Natural killer cell (primary cell): ENCODE data around the gene OCEL1. TPM values are rescaled to one million over a fixed set of nuclear protein-coding genes. Genes with fewer than 3 reads are reported as not detected.

Experiments
- ATAC-seq, 3 donors: fragments of 150-1000 bp in 2 of 3; fragments of 200-7000 bp in 1 of 3; cut with Tn5 transposase; 1 replicate in 1 of 3; 2 replicates in 2 of 3; pipeline ENCODE4 v1.10.0; 2021; ENCODE audit warnings: mild to moderate bottlenecking in 2 of 3, moderate library complexity in 2 of 3
- DNase-seq, 2 donors: peaks; one replicate each; pipeline versions ENCODE4 v3.0.0 to v3.0.0-alpha.2; 2013 to 2021; ENCODE audit warnings: mixed read lengths in 1 of 2
- H3K27ac ChIP-seq: one replicate; pipeline ENCODE4 v1.5.1; 2013; ENCODE audit warnings: mild to moderate bottlenecking, low read length
- H3K27me3 ChIP-seq: one replicate; pipeline ENCODE4 v1.6.1; 2013; ENCODE audit warnings: low read length; ENCODE audit not compliant: control insufficient read depth, insufficient read depth
- H3K36me3 ChIP-seq: one replicate; pipeline ENCODE4 v1.6.1; 2013; ENCODE audit warnings: low read length; ENCODE audit not compliant: control insufficient read depth, insufficient read depth
- H3K4me1 ChIP-seq: one replicate; pipeline ENCODE4 v1.6.1; 2013; ENCODE audit warnings: low read length; ENCODE audit not compliant: control insufficient read depth, insufficient read depth
- H3K4me3 ChIP-seq: one replicate; pipeline ENCODE4 v1.5.1; 2013; ENCODE audit warnings: low read length
- H3K9me3 ChIP-seq: one replicate; pipeline ENCODE4 v1.6.1; 2013; ENCODE audit warnings: low read length; ENCODE audit not compliant: control insufficient read depth, insufficient read depth
- H3K27ac Mint-ChIP-seq, 2 donors: one replicate each; pipeline ENCODE4 v1.8.0; 2022; ENCODE audit warnings: mild to moderate bottlenecking in 2 of 2, mixed read lengths in 2 of 2, moderate library complexity in 1 of 2
- H3K27me3 Mint-ChIP-seq, 2 donors: one replicate each; pipeline ENCODE4 v1.8.0; 2022; ENCODE audit warnings: low read depth in 2 of 2, mixed read lengths in 2 of 2
- H3K36me3 Mint-ChIP-seq: one replicate; pipeline ENCODE4 v1.8.0; 2022; ENCODE audit warnings: mixed read lengths
- H3K4me1 Mint-ChIP-seq, 2 donors: one replicate each; pipeline ENCODE4 v1.8.0; 2022; ENCODE audit warnings: mixed read lengths in 2 of 2
- H3K4me3 Mint-ChIP-seq: one replicate; pipeline ENCODE4 v1.8.0; 2022; ENCODE audit warnings: mild to moderate bottlenecking, moderate library complexity, mixed read lengths
- H3K9me3 Mint-ChIP-seq, 2 donors: one replicate each; pipeline ENCODE4 v1.8.0; 2022; ENCODE audit warnings: mixed read lengths in 2 of 2
- CTCF ChIP-seq: fragments of 200-600 bp; IDR thresholded peaks from one replicate; pipeline ENCODE4 v1.8.0; 2022; ENCODE audit warnings: antibody characterized with exemption
- WGBS: methylation state at CpG from one replicate; pipeline ENCODE4 v1.1.7; 2013; ENCODE audit warnings: missing lambda C conversion rate; ENCODE audit not compliant: insufficient coverage; 5-methylcytosine and 5-hydroxymethylcytosine counted together
- intact Hi-C: fragments of 100-400 bp; cut with micrococcal nuclease; formaldehyde crosslinking; loops from one replicate; pipeline ENCODE4 v1.14.2; 2022
- total RNA-seq, 4 donors: library from RNA; stranded (reverse); fragments of 120-200 nt in 1 of 4; gene quantifications; one replicate each; pipeline versions ENCODE4 v1.2.3 to v1.2.4, GENCODE V29; 2013 to 2022

The OCEL1 gene
- total RNA-seq, 3 donors from 2014 or later (not counting 1 experiment from before 2014, with no cell fraction given): 28.1 to 39.1 (median 37.0) TPM

- no peaks in the 10 kb centered on the region for H3K27me3 Mint-ChIP-seq
- ATAC-seq: no peak
- 91% methylated on average over 18 of the region's 18 CpGs for WGBS
- intact Hi-C loops: no loop called here
- H3K9me3 Mint-ChIP-seq: no peaks in the 10 kb centered on the region
- H3K4me1 ChIP-seq: no peaks in the 10 kb centered on the region
- no peak overlapping the region for H3K27ac ChIP-seq
- no peaks in the 10 kb centered on the region for H3K4me1 Mint-ChIP-seq
- no peak overlapping the region for H3K4me3 ChIP-seq
- H3K36me3 Mint-ChIP-seq: no peaks in the 10 kb centered on the region
- H3K9me3 ChIP-seq: no peaks in the 10 kb centered on the region
- no peak overlapping the region for H3K4me3 Mint-ChIP-seq
- H3K27ac Mint-ChIP-seq: no peak overlapping the region
- no peak for DNase-seq
- TF ChIP-seq CTCF: no peak
- H3K27me3 ChIP-seq: no peaks in the 10 kb centered on the region
- H3K36me3 ChIP-seq: no peaks in the 10 kb centered on the region
These were observed 29.2 kb downstream of the OCEL1 start for GRCh38 chr19:17255150-17255621.

GRCh38 chr19:17256130-17256529, 30.1 kb downstream of the OCEL1 start:
- WGBS: 80% methylated on average over 3 of the region's 3 CpGs
- H3K27ac Mint-ChIP-seq: no peak overlapping the region

DNA sequence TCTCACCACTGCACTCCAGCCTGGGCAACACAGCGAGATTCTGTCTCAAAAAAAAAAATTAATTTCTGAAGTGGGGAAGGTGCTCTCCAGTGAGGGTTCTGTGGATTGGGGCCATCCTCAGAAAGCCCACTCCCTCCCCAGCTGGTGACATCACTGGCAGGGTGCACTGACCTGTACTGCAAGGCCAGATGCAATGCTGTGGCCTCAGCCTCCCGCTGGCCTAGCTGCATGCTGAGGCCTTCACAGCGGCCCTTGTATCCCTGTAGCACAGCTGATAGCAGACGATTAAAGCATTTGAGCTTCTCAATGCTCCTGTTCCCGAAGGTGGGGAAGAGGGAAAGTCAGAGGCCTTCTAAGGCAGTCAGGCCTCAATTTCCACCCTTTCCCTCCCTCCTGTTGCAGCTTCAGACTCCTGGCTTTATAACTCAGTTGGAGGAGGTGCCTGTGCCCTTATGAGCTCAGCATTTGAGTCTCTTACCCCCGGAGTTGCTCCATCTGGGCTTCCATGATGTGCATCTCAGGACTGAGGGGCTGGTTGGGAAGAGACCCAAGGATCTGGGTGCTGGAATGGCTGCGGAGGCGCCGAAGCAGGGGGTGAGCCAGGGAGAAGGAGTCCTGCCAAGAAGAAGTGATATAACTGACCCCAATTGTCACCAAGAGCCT, 33.2 kb downstream of the OCEL1 start:
- Histone ChIP-seq H3K9me3 (no peaks in the 10 kb centered on the region), H3K27ac (no peak overlapping the region), H3K27me3 (no peaks in the 10 kb centered on the region), H3K4me3 (no peak overlapping the region), H3K4me1 (peaks cover 3% of the 10 kb centered on the region), H3K36me3 (no peaks in the 10 kb centered on the region)
- Mint-ChIP-seq H3K27ac (no peak overlapping the region), H3K36me3 (no peaks in the 10 kb centered on the region), H3K27me3 (peaks cover 0 to 3% of the 10 kb centered on the region in 2 donors), H3K9me3 (no peaks in the 10 kb centered on the region), H3K4me3 (no peak overlapping the region), H3K4me1 (peaks cover 6% of the 10 kb centered on the region in 2 donors)
- WGBS: 93% methylated on average over 8 of the region's 9 CpGs
- no peak for DNase-seq
- ATAC-seq: no peak
- intact Hi-C loops: no loop called here
- no peak for TF ChIP-seq CTCF

More at GRCh38 chr19:17256130-17256529, 30.1 kb downstream of the OCEL1 start:
- Mint-ChIP-seq H3K4me3 (no peak overlapping the region), H3K36me3 (no peaks in the 10 kb centered on the region), H3K9me3 (no peaks in the 10 kb centered on the region), H3K4me1 (peaks cover 6% of the 10 kb centered on the region in 2 donors), H3K27me3 (peaks cover 0 to 3% of the 10 kb centered on the region in 2 donors)
- intact Hi-C loops: no loop called here
- TF ChIP-seq CTCF: no peak
- Histone ChIP-seq H3K4me1 (peaks cover 3% of the 10 kb centered on the region), H3K27ac (no peak overlapping the region), H3K36me3 (no peaks in the 10 kb centered on the region), H3K27me3 (no peaks in the 10 kb centered on the region), H3K4me3 (no peak overlapping the region), H3K9me3 (no peaks in the 10 kb centered on the region)
- no peak for DNase-seq
- ATAC-seq: no peak

DNA sequence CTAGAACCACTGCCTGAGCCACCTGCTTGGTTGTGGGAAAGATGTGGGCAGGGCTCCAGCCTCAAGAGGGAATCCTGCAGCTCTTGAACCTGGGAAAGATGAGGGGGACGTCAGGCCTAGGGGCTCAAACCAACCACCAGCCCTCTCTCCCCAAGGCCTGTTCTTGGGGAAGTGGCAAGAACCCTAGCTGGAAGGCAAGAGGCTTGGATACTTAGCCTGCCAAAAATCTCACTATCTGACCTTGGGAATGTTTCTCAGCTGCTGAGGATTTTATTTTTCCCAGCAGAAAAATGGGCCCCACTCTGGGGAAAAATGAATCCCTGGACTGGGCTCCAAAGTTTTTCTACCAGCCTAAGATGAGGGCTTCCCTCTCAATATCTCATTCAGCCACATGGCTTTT, 33.9 kb downstream of the OCEL1 start:
- no peak overlapping the region for H3K4me3 Mint-ChIP-seq
- no peak for DNase-seq
- no peak overlapping the region for H3K27ac Mint-ChIP-seq
- H3K4me1 Mint-ChIP-seq: peaks cover 6% of the 10 kb centered on the region in 2 donors
- Histone ChIP-seq H3K27me3 (no peaks in the 10 kb centered on the region), H3K4me3 (no peak overlapping the region), H3K9me3 (no peaks in the 10 kb centered on the region), H3K4me1 (peaks cover 6% of the 10 kb centered on the region), H3K36me3 (no peaks in the 10 kb centered on the region), H3K27ac (no peak overlapping the region)
- no CpG with 5 or more reads among the region's 1 CpG for WGBS
- H3K27me3 Mint-ChIP-seq: peaks cover 0 to 3% of the 10 kb centered on the region in 2 donors
- no peaks in the 10 kb centered on the region for H3K36me3 Mint-ChIP-seq
- no peaks in the 10 kb centered on the region for H3K9me3 Mint-ChIP-seq
- no peak for ATAC-seq
- no peak for TF ChIP-seq CTCF
- intact Hi-C loops: no loop called here
